OCI-LY7 (cell line): ENCODE measurements around the gene YARS2. TPM values are rescaled to one million over a fixed set of nuclear protein-coding genes. Genes with fewer than 3 reads are reported as not detected.

ENCODE experiments used
- BruUV-seq: library from RNA; stranded (reverse); fragments of 400-500 nt; replicated peaks from 2 replicates; lab custom pipeline; 2021; lab: Mats Ljungman, UMichigan
- CTCF ChIA-PET: fragments of 300-600 bp; sonication (Branson Sonifier 250); formaldehyde crosslinking; loops from one replicate; lab custom pipeline; 2022; ENCODE audit warnings: antibody characterized with exemption; ENCODE audit not compliant: unreplicated experiment; lab: Charles Lee
- POLR2A ChIA-PET: fragments of 300-600 bp; sonication (Branson Sonifier 250); formaldehyde crosslinking; loops from one replicate; lab custom pipeline; 2022; ENCODE audit warnings: antibody characterized with exemption; lab: Charles Lee
- DNase-seq: peaks from one replicate; pipeline ENCODE4 v3.0.0-alpha.2; 2015; ENCODE audit warnings: low spot score
- H2AFZ ChIP-seq: fragments of 200-600 bp; sonication (generic), shearing (Covaris generic); 2 replicates; pipeline ENCODE4 v1.6.1; 2014; ENCODE audit warnings: mild to moderate bottlenecking, antibody characterized with exemption, low read length, moderate library complexity
- H3K27ac ChIP-seq: fragments of 200-600 bp; sonication (generic); 2 replicates; pipeline ENCODE4 v1.5.1; 2014; ENCODE audit warnings: mixed run types, low read depth, mild to moderate bottlenecking, moderate library complexity, low read length, inconsistent platforms; ENCODE audit not compliant: poor library complexity, severe bottlenecking
- H3K36me3 ChIP-seq: fragments of 200-600 bp; sonication (generic); 2 replicates; pipeline ENCODE4 v1.6.1; 2014; ENCODE audit warnings: mild to moderate bottlenecking, antibody characterized with exemption, low read length, moderate library complexity, mixed read lengths; ENCODE audit not compliant: insufficient read depth
- H3K4me1 ChIP-seq: fragments of 200-600 bp; sonication (generic); 2 replicates; pipeline ENCODE4 v1.5.1; 2014; ENCODE audit warnings: mild to moderate bottlenecking, low read length; ENCODE audit not compliant: insufficient read depth, poor library complexity, severe bottlenecking
- H3K4me2 ChIP-seq: fragments of 200-600 bp; sonication (generic); 2 replicates; pipeline ENCODE4 v1.6.1; 2014; ENCODE audit warnings: mild to moderate bottlenecking, low read length
- H3K4me3 ChIP-seq: fragments of 200-600 bp; sonication (generic); 2 replicates; pipeline ENCODE4 v1.5.1; 2014; ENCODE audit warnings: mild to moderate bottlenecking, low read depth, low read length; ENCODE audit not compliant: poor library complexity, severe bottlenecking
- H3K79me2 ChIP-seq: fragments of 200-600 bp; sonication (generic); 2 replicates; pipeline ENCODE4 v1.6.1; 2016; ENCODE audit warnings: low read depth, mild to moderate bottlenecking, low read length, moderate library complexity, mixed read lengths; ENCODE audit not compliant: insufficient read depth
- H3K9me2 ChIP-seq: fragments of 200-600 bp; sonication (generic); 2 replicates; pipeline ENCODE4 v1.6.1; 2016; ENCODE audit warnings: mild to moderate bottlenecking, low read length, mixed read lengths; ENCODE audit not compliant: insufficient read depth
- H3K9me3 ChIP-seq: fragments of 200-600 bp; sonication (generic); 2 replicates; pipeline ENCODE4 v1.6.1; 2014; ENCODE audit warnings: mild to moderate bottlenecking, mixed run types, low read length, mixed read lengths
- H4K20me1 ChIP-seq: fragments of 200-600 bp; sonication (generic); 2 replicates; pipeline ENCODE4 v1.6.1; 2014; ENCODE audit warnings: mild to moderate bottlenecking, antibody characterized with exemption, low read length, moderate library complexity, mixed read lengths; ENCODE audit not compliant: insufficient read depth
- CTCF ChIP-seq: fragments of 200-600 bp; sonication (generic); conservative IDR thresholded peaks from 2 replicates; pipeline ENCODE4 v1.5.1; 2014; ENCODE audit warnings: mild to moderate bottlenecking, antibody characterized with exemption, low read length, moderate library complexity, mixed read lengths
- EZH2phosphoT487 ChIP-seq: fragments of 200-600 bp; sonication (generic); IDR thresholded peaks from 2 replicates; pipeline ENCODE4 v1.6.1; 2018; ENCODE audit warnings: low read depth, borderline replicate concordance, mild to moderate bottlenecking, mixed run types, antibody characterized with exemption, low read length, moderate library complexity, mixed read lengths
- intact Hi-C: fragments of 100-400 bp; cut with micrococcal nuclease; formaldehyde crosslinking; loops from one replicate; pipeline ENCODE4 v1.10.0; 2022; ENCODE audit not compliant: unreplicated experiment
- total RNA-seq, 2 experiments: library from RNA; depleted of rRNA in 1 of 2; stranded (reverse); fragments of >200 nt in 1 of 2; shearing (Covaris generic) in 1 of 2; gene quantifications; 2 replicates each; pipeline ENCODE4 v1.2.3, GENCODE V29; 2014 to 2022

YARS2 gene
- total RNA-seq, 2 experiments from 2014 or later, result 31.5 to 42.8 TPM

- no TSS peak for BruUV-seq
- POLR2A ChIA-PET, result no interaction called here
- Histone ChIP-seq H3K36me3 (no peaks in the 10 kb centered on the region), H3K9me3 (no peaks in the 10 kb centered on the region), H3K4me3 (no peak overlapping the region), H3K4me2 (no peak overlapping the region), H3K9me2 (no peaks in the 10 kb centered on the region), H4K20me1 (no peaks in the 10 kb centered on the region), H3K27ac (no peak overlapping the region), H3K4me1 (no peaks in the 10 kb centered on the region), H2AFZ (no peak overlapping the region), H3K79me2 (no peaks in the 10 kb centered on the region)
- DNase-seq, result no peak
- intact Hi-C loops, result no loop called here
- CTCF ChIA-PET, result no interaction called here
- no peak for TF ChIP-seq EZH2phosphoT487
- no peak for TF ChIP-seq CTCF
These were observed 21.5 kb upstream of the YARS2 start for GRCh38 chr12:32777159-32777558.

GRCh38 chr12:32776258-32776657 is 20.6 kb upstream of the YARS2 start:
- Histone ChIP-seq H3K4me2 (no peak overlapping the region), H3K36me3 (no peaks in the 10 kb centered on the region), H3K9me3 (no peaks in the 10 kb centered on the region), H3K9me2 (no peaks in the 10 kb centered on the region), H3K79me2 (no peaks in the 10 kb centered on the region), H3K4me1 (no peaks in the 10 kb centered on the region), H4K20me1 (no peaks in the 10 kb centered on the region), H2AFZ (no peak overlapping the region), H3K4me3 (no peak overlapping the region), H3K27ac (no peak overlapping the region)
- TF ChIP-seq EZH2phosphoT487 (no peak), CTCF (no peak)
- BruUV-seq, result no TSS peak
- CTCF ChIA-PET, result no interaction called here
- POLR2A ChIA-PET, result interaction anchor here (0.6 kb wide), 1 partner anchor 104 kb away, joined by 3 read pairs; no protein-coding TSS in a partner anchor
- intact Hi-C loops, result no loop called here
- DNase-seq, result no peak

GRCh38 chr12:32773691-32774090 is 18.0 kb upstream of the YARS2 start:
- no peaks in the 10 kb centered on the region for H3K36me3 ChIP-seq
- TF ChIP-seq EZH2phosphoT487 (no peak), CTCF (no peak)
- H4K20me1 ChIP-seq, result no peaks in the 10 kb centered on the region
- ChIA-PET CTCF (no interaction called here), POLR2A (interaction anchor here (0.6 to 1.2 kb wide), 4 partner anchors 8 to 802 kb away, joined by 3 to 5 read pairs (median 3); no protein-coding TSS in a partner anchor)
- DNase-seq, result no peak
- no peak overlapping the region for H3K27ac ChIP-seq
- no peaks in the 10 kb centered on the region for H3K9me2 ChIP-seq
- no peaks in the 10 kb centered on the region for H3K9me3 ChIP-seq
- no peak overlapping the region for H3K4me3 ChIP-seq
- H3K79me2 ChIP-seq, result no peaks in the 10 kb centered on the region
- H2AFZ ChIP-seq, result no peak overlapping the region
- no peaks in the 10 kb centered on the region for H3K4me1 ChIP-seq
- no peak overlapping the region for H3K4me2 ChIP-seq
- intact Hi-C loops, result no loop called here
- no TSS peak for BruUV-seq
